Breast epithelium (tissue), 4 donors: ENCODE measurements around the gene FN3KRP. TPM values are rescaled to one million over a fixed set of nuclear protein-coding genes. Genes with fewer than 3 reads are reported as not detected.
"Not testable (repeated sequence)": the region's sequence is repeated elsewhere in the genome, so short reads cannot be mapped to it uniquely, and the experiment has no call there.

Experiments
- DNase-seq, 2 donors: peaks; one replicate each; pipeline ENCODE4 v3.0.0-alpha.2; 2019; ENCODE audit warnings: low spot score in 2 of 2
- H3K27ac ChIP-seq, 2 donors: fragments of 200-600 bp; sonication (generic) in 1 of 2; one replicate each; pipeline ENCODE4 v1.5.1; 2016 to 2019; ENCODE audit warnings: mild to moderate bottlenecking in 1 of 2
- H3K27me3 ChIP-seq, 2 donors: fragments of 200-600 bp; sonication (generic) in 1 of 2; one replicate each; pipeline versions ENCODE4 v1.5.1 to v1.6.0; 2017 to 2019; ENCODE audit warnings: control low read depth in 1 of 2, mild to moderate bottlenecking in 1 of 2
- H3K36me3 ChIP-seq: fragments of 200-600 bp; one replicate; pipeline ENCODE4 v1.5.1; 2019
- H3K4me1 ChIP-seq, 2 donors: fragments of 200-600 bp; sonication (generic); one replicate each; pipeline ENCODE4 v1.5.1; 2016 to 2019; ENCODE audit warnings: control low read depth in 1 of 2
- H3K4me3 ChIP-seq, 3 donors: fragments of 200-600 bp; sonication (generic); 1 replicate in 2 of 3; 2 replicates in 1 of 3; pipeline ENCODE4 v1.5.1; 2016 to 2019; ENCODE audit warnings: mild to moderate bottlenecking in 3 of 3, moderate library complexity in 2 of 3
- H3K9me3 ChIP-seq, 2 donors: fragments of 200-600 bp; sonication (generic) in 1 of 2; one replicate each; pipeline ENCODE4 v1.5.1; 2016 to 2019; ENCODE audit warnings: control low read depth in 1 of 2
- POLR2A ChIP-seq: fragments of 450-650 bp; IDR thresholded peaks from one replicate; pipeline ENCODE4 v1.6.1; 2016; ENCODE audit warnings: antibody characterized with exemption, mild to moderate bottlenecking, moderate library complexity
- POLR2AphosphoS5 ChIP-seq, 3 donors: sonication (generic); formaldehyde crosslinking; IDR thresholded peaks; one replicate each; pipeline ENCODE4 v1.6.1; 2017; ENCODE audit warnings: antibody characterized with exemption in 3 of 3
- intact Hi-C: fragments of 100-400 bp; cut with DNase I; formaldehyde crosslinking; loops from one replicate; pipeline ENCODE4 v1.15.1; 2023; ENCODE audit warnings: low total_unique reads
- total RNA-seq, 3 donors: library from RNA; depleted of rRNA; stranded (reverse); fragments of >200 nt; gene quantifications; one replicate each; pipeline ENCODE4 v1.1.0, GENCODE V29; 2016
- TF ChIP-seq, protein P1 (sequence below), 3 donors: fragments of 450-650 bp; IDR thresholded peaks; one replicate each; pipeline ENCODE4 v1.5.1; 2016 to 2017; ENCODE audit warnings: antibody characterized with exemption in 3 of 3, mild to moderate bottlenecking in 3 of 3, moderate library complexity in 3 of 3

FN3KRP gene
- total RNA-seq, 3 donors from 2014 or later, result 10.4 to 22.1 (median 18.0) TPM

DNA sequence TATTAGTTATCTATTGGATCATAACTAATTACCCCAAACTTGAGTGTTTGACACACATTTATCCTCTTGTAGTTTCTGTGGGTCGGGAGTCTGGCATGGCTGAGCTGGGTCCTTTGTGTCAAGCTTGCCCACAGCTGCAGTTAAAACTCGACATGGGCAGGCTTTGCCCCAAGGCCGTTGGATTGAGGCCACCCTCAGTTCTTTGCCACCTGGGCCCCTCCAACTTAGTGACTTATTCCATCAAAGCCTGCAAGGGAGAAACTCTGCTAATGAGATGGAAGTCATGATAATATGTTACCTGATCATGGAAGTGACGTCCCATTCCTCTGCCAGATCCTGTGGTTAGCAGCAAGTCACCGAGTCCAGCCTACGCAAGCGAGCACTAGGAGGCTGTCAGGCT, 52.5 kb downstream of the FN3KRP start:
- no peaks in the 10 kb centered on the region for H3K36me3 ChIP-seq
- DNase-seq, result no peak
- H3K9me3 ChIP-seq, result no peaks in the 10 kb centered on the region
- intact Hi-C loops, result no loop called here
- no peak overlapping the region for H3K27ac ChIP-seq
- H3K4me1 ChIP-seq, result no peaks in the 10 kb centered on the region
- H3K4me3 ChIP-seq, result no peak overlapping the region
- TF ChIP-seq, protein P1, sequence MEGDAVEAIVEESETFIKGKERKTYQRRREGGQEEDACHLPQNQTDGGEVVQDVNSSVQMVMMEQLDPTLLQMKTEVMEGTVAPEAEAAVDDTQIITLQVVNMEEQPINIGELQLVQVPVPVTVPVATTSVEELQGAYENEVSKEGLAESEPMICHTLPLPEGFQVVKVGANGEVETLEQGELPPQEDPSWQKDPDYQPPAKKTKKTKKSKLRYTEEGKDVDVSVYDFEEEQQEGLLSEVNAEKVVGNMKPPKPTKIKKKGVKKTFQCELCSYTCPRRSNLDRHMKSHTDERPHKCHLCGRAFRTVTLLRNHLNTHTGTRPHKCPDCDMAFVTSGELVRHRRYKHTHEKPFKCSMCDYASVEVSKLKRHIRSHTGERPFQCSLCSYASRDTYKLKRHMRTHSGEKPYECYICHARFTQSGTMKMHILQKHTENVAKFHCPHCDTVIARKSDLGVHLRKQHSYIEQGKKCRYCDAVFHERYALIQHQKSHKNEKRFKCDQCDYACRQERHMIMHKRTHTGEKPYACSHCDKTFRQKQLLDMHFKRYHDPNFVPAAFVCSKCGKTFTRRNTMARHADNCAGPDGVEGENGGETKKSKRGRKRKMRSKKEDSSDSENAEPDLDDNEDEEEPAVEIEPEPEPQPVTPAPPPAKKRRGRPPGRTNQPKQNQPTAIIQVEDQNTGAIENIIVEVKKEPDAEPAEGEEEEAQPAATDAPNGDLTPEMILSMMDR (IDR thresholded peaks at IDR 0.05), result no peak
- TF ChIP-seq POLR2A (no peak), POLR2AphosphoS5 (IDR thresholded peaks at IDR 0.05) (no peak)
- H3K27me3 ChIP-seq, result no peaks in the 10 kb centered on the region

DNA sequence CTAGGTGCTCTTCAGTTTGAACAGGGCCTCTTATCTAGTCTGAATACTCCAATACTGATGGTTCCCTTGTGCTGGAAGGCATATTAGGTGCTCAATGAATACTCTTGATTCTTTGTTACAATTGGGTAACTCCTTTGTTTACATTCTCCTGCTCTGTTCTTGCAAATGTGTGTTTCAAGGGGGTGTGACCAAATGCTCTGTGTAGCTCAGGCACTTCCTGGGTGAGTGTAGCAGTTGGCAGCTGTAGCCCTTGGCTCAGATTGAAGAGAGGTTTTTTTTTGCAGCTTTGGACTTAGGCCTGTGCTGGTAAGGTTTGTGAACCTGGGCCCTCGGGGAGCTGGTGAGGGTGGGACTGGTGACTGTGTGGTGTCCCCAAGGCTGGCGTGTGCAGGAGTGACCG, 55.5 kb downstream of the FN3KRP start:
- H3K9me3 ChIP-seq, result no peaks in the 10 kb centered on the region
- DNase-seq, result no peak
- peak overlapping the region; percentile 7 to 61 for H3K27ac ChIP-seq
- H3K27me3 ChIP-seq, result no peaks in the 10 kb centered on the region
- no peaks in the 10 kb centered on the region for H3K36me3 ChIP-seq
- intact Hi-C loops, result no loop called here
- TF ChIP-seq POLR2A, result no peak
- TF ChIP-seq POLR2AphosphoS5 (IDR thresholded peaks at IDR 0.05), result no peak
- no peak overlapping the region for H3K4me3 ChIP-seq
- H3K4me1 ChIP-seq, result no peaks in the 10 kb centered on the region

DNA sequence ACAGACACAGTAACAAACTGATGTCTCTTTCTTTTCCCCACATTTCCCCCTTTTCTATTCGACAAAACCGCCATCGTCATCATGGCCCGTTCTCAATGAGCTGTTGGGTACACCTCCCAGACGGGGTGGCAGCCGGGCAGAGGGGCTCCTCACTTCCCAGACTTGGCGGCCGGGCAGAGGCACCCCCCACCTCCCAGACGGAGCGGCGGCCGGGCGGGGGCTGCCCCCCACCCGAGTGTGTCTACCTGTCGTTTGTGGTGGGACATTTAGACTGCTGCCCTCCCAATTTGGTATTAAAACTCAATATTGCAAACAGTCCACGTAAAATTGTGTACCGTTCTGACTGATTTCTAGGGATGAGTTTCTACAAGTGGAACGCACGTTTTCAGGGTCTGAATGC, 58.0 kb downstream of the FN3KRP start:
- not testable (repeated sequence) for H3K9me3 ChIP-seq, DNase-seq, H3K27ac ChIP-seq, H3K36me3 ChIP-seq, H3K4me1 ChIP-seq, H3K27me3 ChIP-seq
- H3K4me3 ChIP-seq, result peak overlapping the region in 2 of 3 donors; percentile 21 to 24
- intact Hi-C loops, result loop anchor here (2.0 kb wide), 1 partner anchor 136 kb away; no protein-coding TSS in a partner anchor

DNA sequence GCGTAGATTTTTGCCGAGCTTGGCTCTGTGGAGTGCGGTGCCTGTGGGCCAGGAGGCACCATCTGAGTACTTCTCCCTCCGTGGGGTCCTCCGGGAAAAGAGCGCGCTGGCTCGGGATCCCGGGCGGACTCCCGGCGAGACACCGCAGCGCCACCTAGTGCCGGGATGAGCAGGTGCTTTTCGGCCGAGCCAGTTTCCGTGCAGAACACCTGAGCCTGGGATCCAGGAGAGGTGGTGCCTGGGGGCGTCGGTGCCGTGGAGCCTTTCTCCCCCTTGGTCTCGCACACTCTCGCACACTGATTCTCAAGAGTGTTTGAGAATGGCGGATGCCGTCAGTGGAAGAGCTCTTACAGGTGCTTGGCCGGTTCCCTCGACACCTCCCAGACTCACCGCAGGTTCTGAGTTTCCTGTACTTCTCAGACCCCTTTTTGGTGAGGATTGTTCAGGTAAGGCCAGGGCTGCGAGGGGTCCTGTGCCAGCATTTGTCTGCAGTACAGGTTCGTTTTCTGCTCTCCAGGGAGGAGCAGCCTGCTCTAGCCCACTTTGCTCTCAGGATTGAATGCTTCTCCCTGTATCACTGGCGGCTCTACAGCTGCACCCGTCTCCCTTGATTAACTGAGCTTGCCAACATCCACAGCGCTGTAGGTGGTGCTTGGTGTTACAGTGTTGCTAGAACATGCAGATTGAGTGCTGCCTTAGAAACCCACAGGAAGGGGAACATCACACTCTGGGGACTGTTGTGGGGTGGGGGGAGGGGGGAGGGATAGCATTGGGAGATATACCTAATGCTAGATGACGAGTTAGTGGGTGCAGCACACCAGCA, 58.7 kb downstream of the FN3KRP start:
- no peaks in the 10 kb centered on the region for H3K36me3 ChIP-seq
- no peak overlapping the region for H3K27ac ChIP-seq
- intact Hi-C loops, result loop anchor here (2.0 kb wide), 1 partner anchor 136 kb away; no protein-coding TSS in a partner anchor
- no peaks in the 10 kb centered on the region for H3K27me3 ChIP-seq
- H3K4me1 ChIP-seq, result no peaks in the 10 kb centered on the region
- TF ChIP-seq, protein P1 (IDR thresholded peaks at IDR 0.05), result peak; percentile 81 to 87 (median 86)
- TF ChIP-seq POLR2A (no peak), POLR2AphosphoS5 (IDR thresholded peaks at IDR 0.05) (peak in 1 of 3 donors; percentile 26)
- H3K4me3 ChIP-seq, result peak overlapping the region in 2 of 3 donors; percentile 21 to 24
- DNase-seq, result peak in 1 of 2 donors; percentile 83
- no peaks in the 10 kb centered on the region for H3K9me3 ChIP-seq

DNA sequence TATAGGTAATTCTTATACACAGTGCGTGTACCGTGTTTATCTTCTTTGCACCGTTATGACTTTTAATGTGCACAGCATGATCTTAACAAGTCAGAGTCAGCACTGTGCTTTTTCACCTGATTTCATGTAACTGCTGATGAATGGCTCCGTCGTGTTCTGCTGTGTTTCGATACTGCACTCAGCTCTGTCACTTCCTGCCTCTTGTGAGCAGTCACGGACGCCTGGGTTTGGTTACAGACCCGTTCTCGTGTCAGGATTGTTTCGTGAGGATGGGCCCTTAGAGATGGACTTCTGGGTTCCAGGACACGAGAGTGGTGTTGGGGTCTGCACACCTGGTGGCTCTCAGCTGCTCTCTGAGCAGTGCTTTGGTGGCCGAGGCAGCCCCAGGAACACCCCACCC, 59.9 kb downstream of the FN3KRP start:
- Histone ChIP-seq H3K27me3 (no peaks in the 10 kb centered on the region), H3K36me3 (no peaks in the 10 kb centered on the region), H3K9me3 (no peaks in the 10 kb centered on the region), H3K27ac (no peak overlapping the region), H3K4me1 (no peaks in the 10 kb centered on the region), H3K4me3 (no peak overlapping the region)
- TF ChIP-seq, protein P1 (IDR thresholded peaks at IDR 0.05), result no peak
- TF ChIP-seq POLR2AphosphoS5 (IDR thresholded peaks at IDR 0.05) (no peak), POLR2A (no peak)
- intact Hi-C loops, result no loop called here
- no peak for DNase-seq

Other genes with a start within 250 kb of the FN3KRP start
- 10 to 100 TPM; 25.0 to 48.6 (median 36.7) TPM for gene FOXK2, start 197.0 kb upstream of the FN3KRP start, total RNA-seq
- gene WDR45B, start 68.3 kb upstream of the FN3KRP start, total RNA-seq, result 100 to 1,000 TPM in 1 of 3 donors, 10 to 100 TPM in 2; 74.2 to 118 (median 83.9) TPM
- gene RAB40B, start 18.0 kb upstream of the FN3KRP start, total RNA-seq, result 10 to 100 TPM in 2 of 3 donors, 1 to 10 TPM in 1; 8.8 to 25.6 (median 12.8) TPM
- 1 to 10 TPM; 4.5 to 9.4 (median 7.2) TPM for gene FN3K, start 18.9 kb downstream of the FN3KRP start, total RNA-seq
- 10 to 100 TPM; 45.4 to 65.9 (median 53.3) TPM for gene TBCD, start 35.4 kb downstream of the FN3KRP start, total RNA-seq
- 1 to 10 TPM in 2 of 3 donors, not detected in 1; 5.6 to 7.8 TPM for gene ZNF750, start 123.3 kb downstream of the FN3KRP start, total RNA-seq